DND-41 (cell line): Measurements from ENCODE around the gene GPRC5A.

Experiments
- ATAC-seq: fragments of 200-7000 bp; cut with Tn5 transposase; 3 replicates; pipeline ENCODE4 v1.9.1; 2021; ENCODE audit warnings: low read depth; ENCODE audit not compliant: insufficient read depth
- DNase-seq: peaks from one replicate; pipeline ENCODE4 v3.0.0-alpha.2; 2020
- H2AFZ ChIP-seq: 2 replicates; pipeline ENCODE4 v1.6.0; 2012; ENCODE audit warnings: low read depth, low read length
- H3K27ac ChIP-seq: 2 replicates; pipeline ENCODE4 v1.5.1; 2012; ENCODE audit warnings: low read length, inconsistent platforms
- H3K27me3 ChIP-seq: fragments of 200-600 bp; sonication (generic); 2 replicates; pipeline ENCODE4 v1.6.0; 2012; ENCODE audit warnings: low read length, mild to moderate bottlenecking, inconsistent platforms; ENCODE audit not compliant: insufficient read depth, poor library complexity
- H3K36me3 ChIP-seq: 2 replicates; pipeline ENCODE4 v1.5.1; 2012; ENCODE audit warnings: low read length, inconsistent platforms; ENCODE audit not compliant: insufficient read depth
- H3K4me1 ChIP-seq: 2 replicates; pipeline ENCODE4 v1.5.1; 2012; ENCODE audit warnings: mild to moderate bottlenecking, low read length; ENCODE audit not compliant: insufficient read depth
- H3K4me2 ChIP-seq: 2 replicates; pipeline ENCODE4 v1.6.0; 2012; ENCODE audit warnings: mild to moderate bottlenecking, moderate library complexity, low read length, inconsistent platforms; ENCODE audit not compliant: insufficient read depth
- H3K4me3 ChIP-seq, 2 experiments: fragments of 200-600 bp in 1 of 2; shearing (Covaris generic) in 1 of 2; 2 replicates each; pipeline ENCODE4 v1.5.1; 2012 to 2016; ENCODE audit warnings: inconsistent platforms in 2 of 2, low read length in 2 of 2, mild to moderate bottlenecking in 2 of 2, low read depth in 1 of 2, moderate library complexity in 1 of 2
- H3K79me2 ChIP-seq: 2 replicates; pipeline ENCODE4 v1.6.0; 2012; ENCODE audit warnings: low read length, inconsistent platforms; ENCODE audit not compliant: insufficient read depth
- H3K9ac ChIP-seq: 2 replicates; pipeline ENCODE4 v1.6.0; 2012; ENCODE audit warnings: low read depth, mild to moderate bottlenecking, inconsistent platforms, low read length, moderate library complexity
- H3K9me3 ChIP-seq: 2 replicates; pipeline ENCODE4 v1.5.1; 2012; ENCODE audit warnings: low read length, moderate library complexity, mild to moderate bottlenecking, inconsistent platforms; ENCODE audit not compliant: insufficient read depth, severe bottlenecking
- H4K20me1 ChIP-seq: 2 replicates; pipeline ENCODE4 v1.6.0; 2012; ENCODE audit warnings: low read length; ENCODE audit not compliant: insufficient read depth
- EZH2 ChIP-seq: IDR thresholded peaks from 3 replicates; pipeline ENCODE4 v1.6.1; 2012; ENCODE audit warnings: borderline replicate concordance, low read depth, mild to moderate bottlenecking, moderate library complexity, low read length, inconsistent platforms; ENCODE audit not compliant: severe bottlenecking
- TF ChIP-seq, protein P1 (sequence below): IDR thresholded peaks from 2 replicates; pipeline ENCODE4 v1.5.1; 2012; ENCODE audit warnings: borderline replicate concordance, low read length, moderate library complexity, mild to moderate bottlenecking; ENCODE audit not compliant: poor library complexity, severe bottlenecking; ENCODE audit errors: extremely low read depth

Gene GPRC5A

DNA sequence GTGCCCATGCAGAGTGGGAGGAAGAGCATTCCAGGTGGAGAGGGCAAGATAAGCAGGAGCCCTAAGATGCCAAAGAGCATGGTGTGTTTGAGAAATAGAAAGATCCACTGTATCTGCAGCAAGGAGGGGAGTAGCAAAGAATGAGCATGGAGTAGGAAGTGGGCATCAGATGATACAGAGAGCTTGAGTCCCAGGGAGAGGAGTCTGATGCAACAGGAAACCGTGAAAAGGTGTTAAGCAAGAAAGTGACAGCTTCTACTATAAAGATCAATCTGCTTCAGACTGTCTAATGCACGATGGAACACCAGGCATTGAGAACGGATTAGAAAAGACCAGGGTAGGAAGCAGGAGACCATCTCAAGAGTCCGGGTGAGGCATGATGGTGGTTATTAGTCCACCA is 72.9 kb downstream of the GPRC5A start:
- DNase-seq: no peak
- H3K27me3 ChIP-seq: no peaks in the 10 kb centered on the region

GRCh38 chr12:12965836-12966235 is 74.5 kb downstream of the GPRC5A start:
- Histone ChIP-seq H3K4me3 (no peak overlapping the region), H3K4me2 (no peak overlapping the region), H3K79me2 (no peaks in the 10 kb centered on the region), H3K9ac (no peak overlapping the region), H4K20me1 (no peaks in the 10 kb centered on the region), H2AFZ (no peak overlapping the region), H3K9me3 (no peaks in the 10 kb centered on the region), H3K27ac (no peak overlapping the region), H3K4me1 (no peaks in the 10 kb centered on the region), H3K36me3 (no peaks in the 10 kb centered on the region), H3K27me3 (no peaks in the 10 kb centered on the region)
- DNase-seq (no peak), ATAC-seq (no peak)
- no peak for TF ChIP-seq EZH2
- TF ChIP-seq, protein P1, sequence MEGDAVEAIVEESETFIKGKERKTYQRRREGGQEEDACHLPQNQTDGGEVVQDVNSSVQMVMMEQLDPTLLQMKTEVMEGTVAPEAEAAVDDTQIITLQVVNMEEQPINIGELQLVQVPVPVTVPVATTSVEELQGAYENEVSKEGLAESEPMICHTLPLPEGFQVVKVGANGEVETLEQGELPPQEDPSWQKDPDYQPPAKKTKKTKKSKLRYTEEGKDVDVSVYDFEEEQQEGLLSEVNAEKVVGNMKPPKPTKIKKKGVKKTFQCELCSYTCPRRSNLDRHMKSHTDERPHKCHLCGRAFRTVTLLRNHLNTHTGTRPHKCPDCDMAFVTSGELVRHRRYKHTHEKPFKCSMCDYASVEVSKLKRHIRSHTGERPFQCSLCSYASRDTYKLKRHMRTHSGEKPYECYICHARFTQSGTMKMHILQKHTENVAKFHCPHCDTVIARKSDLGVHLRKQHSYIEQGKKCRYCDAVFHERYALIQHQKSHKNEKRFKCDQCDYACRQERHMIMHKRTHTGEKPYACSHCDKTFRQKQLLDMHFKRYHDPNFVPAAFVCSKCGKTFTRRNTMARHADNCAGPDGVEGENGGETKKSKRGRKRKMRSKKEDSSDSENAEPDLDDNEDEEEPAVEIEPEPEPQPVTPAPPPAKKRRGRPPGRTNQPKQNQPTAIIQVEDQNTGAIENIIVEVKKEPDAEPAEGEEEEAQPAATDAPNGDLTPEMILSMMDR: no peak

More for the DNA sequence above, 72.9 kb downstream of the GPRC5A start:
- ATAC-seq: peak; percentile 64
- H3K36me3 ChIP-seq: no peaks in the 10 kb centered on the region
- H3K79me2 ChIP-seq: no peaks in the 10 kb centered on the region
- H3K4me1 ChIP-seq: no peaks in the 10 kb centered on the region
- no peak overlapping the region for H2AFZ ChIP-seq
- H3K9ac ChIP-seq: no peak overlapping the region
- no peak overlapping the region for H3K4me3 ChIP-seq
- H3K9me3 ChIP-seq: no peaks in the 10 kb centered on the region
- H3K27ac ChIP-seq: no peak overlapping the region
- H4K20me1 ChIP-seq: no peaks in the 10 kb centered on the region
- H3K4me2 ChIP-seq: no peak overlapping the region
- TF ChIP-seq EZH2: no peak
- TF ChIP-seq, protein P1: no peak
